BJ (cell line): ENCODE data around the gene FMO5. TPM values are rescaled to one million over a fixed set of nuclear protein-coding genes. Genes with fewer than 3 reads are reported as not detected.

ENCODE experiments used
- CTCF ChIA-PET: fragments of 350-600 bp; formaldehyde crosslinking; extraction: SDS; loops from one replicate; lab custom pipeline; 2021; ENCODE audit warnings: antibody characterized with exemption, inconsistent platforms; lab: Yijun Ruan, JAX
- POLR2A ChIA-PET: fragments of 300-600 bp; sonication (Branson Sonifier 250); formaldehyde crosslinking; extraction: SDS; loops from one replicate; lab custom pipeline; 2021; ENCODE audit warnings: antibody characterized with exemption; lab: Charles Lee
- DNase-seq: peaks from one replicate; pipeline ENCODE4 v3.0.0-alpha.2; 2011; ENCODE audit warnings: low read depth
- H3K27me3 ChIP-seq: 2 replicates; pipeline ENCODE4 v1.6.0; 2011; ENCODE audit warnings: low read length; ENCODE audit not compliant: control insufficient read depth, insufficient read depth
- H3K36me3 ChIP-seq: 2 replicates; pipeline ENCODE4 v1.5.1; 2011; ENCODE audit warnings: low read length; ENCODE audit not compliant: control insufficient read depth, insufficient read depth
- H3K4me3 ChIP-seq: 2 replicates; pipeline ENCODE4 v1.5.1; 2011; ENCODE audit warnings: low read depth, mild to moderate bottlenecking, control low read depth, low read length
- CTCF ChIP-seq: IDR thresholded peaks from 2 replicates; pipeline ENCODE4 v1.5.1; 2011; ENCODE audit warnings: low read depth, mild to moderate bottlenecking, control low read depth, inconsistent platforms, low read length, moderate library complexity; ENCODE audit not compliant: insufficient read depth
- polyA plus RNA-seq: library from polyadenylated mRNA; depleted of rRNA; stranded (reverse); fragments of >200 nt; gene quantifications from 2 replicates; pipeline ENCODE4 v1.2.3, GENCODE V29; 2011

The FMO5 gene
- polyA plus RNA-seq, 1 experiment, result 0.39 TPM

GRCh38 chr1:147216124-147216523 lies 9.0 kb downstream of the FMO5 start:
- CTCF ChIA-PET, result no interaction called here
- H3K27me3 ChIP-seq, result no peaks in the 10 kb centered on the region
- no peak for TF ChIP-seq CTCF

GRCh38 chr1:147215540-147215916 lies 9.6 kb downstream of the FMO5 start:
- POLR2A ChIA-PET, result no interaction called here
- no peaks in the 10 kb centered on the region for H3K36me3 ChIP-seq
- CTCF ChIA-PET, result no interaction called here
- H3K27me3 ChIP-seq, result no peaks in the 10 kb centered on the region
- TF ChIP-seq CTCF, result no peak
- DNase-seq, result no peak
- no peak overlapping the region for H3K4me3 ChIP-seq

More at GRCh38 chr1:147216124-147216523, 9.0 kb downstream of the FMO5 start:
- no peaks in the 10 kb centered on the region for H3K36me3 ChIP-seq
- POLR2A ChIA-PET, result no interaction called here
- DNase-seq, result no peak
- H3K4me3 ChIP-seq, result no peak overlapping the region

- ChIA-PET CTCF (no interaction called here), POLR2A (no interaction called here)
- no peak for TF ChIP-seq CTCF
- H3K36me3 ChIP-seq, result no peaks in the 10 kb centered on the region
- no peak for DNase-seq
- no peak overlapping the region for H3K4me3 ChIP-seq
- no peaks in the 10 kb centered on the region for H3K27me3 ChIP-seq
Observed at GRCh38 chr1:147214842-147215539, 10.1 kb downstream of the FMO5 start.

GRCh38 chr1:147214325-147214724 lies 10.8 kb downstream of the FMO5 start:
- DNase-seq, result no peak
- Histone ChIP-seq H3K36me3 (no peaks in the 10 kb centered on the region), H3K4me3 (no peak overlapping the region), H3K27me3 (no peaks in the 10 kb centered on the region)
- CTCF ChIA-PET, result no interaction called here
- POLR2A ChIA-PET, result no interaction called here
- TF ChIP-seq CTCF, result no peak

GRCh38 chr1:147213271-147213670 lies 11.9 kb downstream of the FMO5 start:
- H3K36me3 ChIP-seq, result no peaks in the 10 kb centered on the region
- no peak for TF ChIP-seq CTCF
- no peaks in the 10 kb centered on the region for H3K27me3 ChIP-seq
- CTCF ChIA-PET, result interaction anchor here (1.0 kb wide), 1 partner anchor 12 kb away, joined by 3 read pairs; the partner anchor contains the start of gene FMO5
- no peak for DNase-seq
- H3K4me3 ChIP-seq, result no peak overlapping the region
- POLR2A ChIA-PET, result no interaction called here
